K562 (cell line): ENCODE measurements around the gene ACCSL. TPM values are rescaled to one million over a fixed set of nuclear protein-coding genes. Genes with fewer than 3 reads are reported as not detected.

Experiments used
- ARID2 ChIP-seq: fragments of 450-650 bp; IDR thresholded peaks from 2 replicates; pipeline ENCODE4 v1.6.1; 2017; ENCODE audit warnings: antibody characterized with exemption, mild to moderate bottlenecking
- BACH1 ChIP-seq: fragments of 200-800 bp; sonication (Bioruptor generic); IDR thresholded peaks from 2 replicates; pipeline ENCODE4 v1.6.1; 2016; ENCODE audit warnings: missing genetic modification characterization, missing compliant biosample characterization
- C11orf30 ChIP-seq: fragments of 450-650 bp; IDR thresholded peaks from 2 replicates; pipeline ENCODE4 v1.6.1; 2016; ENCODE audit warnings: low read depth, mild to moderate bottlenecking
- CBX5 ChIP-seq: IDR thresholded peaks from 2 replicates; pipeline ENCODE4 v1.6.1; 2014; ENCODE audit warnings: low read depth, borderline replicate concordance
- FOXP1 ChIP-seq: sonication (generic); formaldehyde crosslinking; IDR thresholded peaks from 2 replicates; pipeline ENCODE4 v1.8.0; 2022; ENCODE audit warnings: mild to moderate bottlenecking, missing genetic modification reagents
- HMG20B ChIP-seq: fragments of 250-450 bp; sonication (Bioruptor Pico); IDR thresholded peaks from 2 replicates; pipeline ENCODE4 v1.5.0; 2021; ENCODE audit warnings: mild to moderate bottlenecking
- IRF1 ChIP-seq: sonication (generic); formaldehyde crosslinking; IDR thresholded peaks from 2 replicates; pipeline ENCODE4 v1.8.0; 2022; ENCODE audit warnings: missing genetic modification reagents, mild to moderate bottlenecking, borderline replicate concordance
- KLF6 ChIP-seq: fragments of 250-450 bp; sonication (Bioruptor Pico); IDR thresholded peaks from 2 replicates; pipeline ENCODE4 v1.4.0; 2020; ENCODE audit warnings: mild to moderate bottlenecking, moderate library complexity, borderline replicate concordance
- MTF1 ChIP-seq: fragments of 250-450 bp; sonication (Bioruptor Pico); IDR thresholded peaks from 2 replicates; pipeline ENCODE4 v1.9.0; 2021; ENCODE audit warnings: moderate library complexity, mild to moderate bottlenecking, inconsistent platforms, borderline replicate concordance
- NCOA4 ChIP-seq: fragments of 450-650 bp; IDR thresholded peaks from 2 replicates; pipeline ENCODE4 v1.6.1; 2018; ENCODE audit warnings: mild to moderate bottlenecking; ENCODE audit not compliant: partially characterized antibody
- PTBP1 ChIP-seq: fragments of 200-400 bp; formaldehyde crosslinking; IDR thresholded peaks from 2 replicates; pipeline ENCODE4 v1.6.1; 2017; ENCODE audit warnings: low read depth, low read length
- PTRF ChIP-seq: fragments of 450-650 bp; IDR thresholded peaks from 2 replicates; pipeline ENCODE4 v1.6.1; 2016; ENCODE audit warnings: mild to moderate bottlenecking, missing genetic modification characterization, missing compliant biosample characterization
- RFX1 ChIP-seq: fragments of 450-650 bp; IDR thresholded peaks from 2 replicates; pipeline ENCODE4 v1.6.1; 2016; ENCODE audit warnings: mild to moderate bottlenecking, moderate library complexity
- U2AF1 ChIP-seq: fragments of 200-400 bp; formaldehyde crosslinking; optimal IDR thresholded peaks from 2 replicates; pipeline ENCODE3; 2017; ENCODE audit warnings: mild to moderate bottlenecking, low read depth, low read length, moderate library complexity
- ZNF133 ChIP-seq: fragments of 250-450 bp; sonication (Bioruptor Pico); IDR thresholded peaks from 2 replicates; pipeline ENCODE4 v1.4.0; 2020; ENCODE audit warnings: mild to moderate bottlenecking
- ZNF41 ChIP-seq: fragments of 250-450 bp; sonication (Bioruptor Pico); conservative IDR thresholded peaks from 2 replicates; pipeline ENCODE4 v1.4.0; 2020; ENCODE audit warnings: mild to moderate bottlenecking
- ZNF551 ChIP-seq: fragments of 250-450 bp; sonication (Bioruptor Pico); IDR thresholded peaks from 2 replicates; pipeline ENCODE4 v1.5.0; 2021; ENCODE audit warnings: mild to moderate bottlenecking, moderate library complexity
- ZNF589 ChIP-seq: fragments of 200-800 bp; sonication (Bioruptor generic); IDR thresholded peaks from 2 replicates; pipeline ENCODE4 v1.6.1; 2016; ENCODE audit warnings: low read depth, missing genetic modification characterization, missing compliant biosample characterization
- ZNF699 ChIP-seq: fragments of 250-450 bp; sonication (Bioruptor Pico); IDR thresholded peaks from 2 replicates; pipeline ENCODE4 v1.8.0; 2021; ENCODE audit warnings: mild to moderate bottlenecking, moderate library complexity; ENCODE audit not compliant: insufficient replicate concordance
- ZNF75A ChIP-seq: fragments of 450-650 bp; formaldehyde crosslinking; IDR thresholded peaks from 2 replicates; pipeline ENCODE4 v1.4.0; 2020; ENCODE audit warnings: mild to moderate bottlenecking
- polyA plus RNA-seq, 8 experiments: library from polyadenylated mRNA; depleted of rRNA in 4 of 8; stranded (reverse) in 5 of 8; unstranded in 3 of 8; fragments of >200 nt; fragmentation: Nextera tagmentation in 2 of 8; fragmentation: Illumina TruSeq in 1 of 8; extraction: Ambion mirVana in 2 of 8; extraction: Trizol in 1 of 8; gene quantifications; 2 replicates each; pipeline versions ENCODE4 v1.2.1 to v1.2.3, GENCODE V29; 2011 to 2014; ENCODE audit warnings: inconsistent platforms in 1 of 8, missing spikeins in 1 of 8
- total RNA-seq, 7 experiments: library from RNA; depleted of rRNA in 6 of 7; stranded (reverse); fragments of >200 nt in 6 of 7; fragmentation: Illumina TruSeq in 2 of 7; extraction: Trizol in 2 of 7; gene quantifications; 2 replicates each; pipeline versions ENCODE4 v1.2.1 to v1.2.3, GENCODE V29; 2011 to 2021; ENCODE audit warnings: low replicate concordance in 1 of 7
- TF ChIP-seq, protein P1 (sequence below): fragments of 250-450 bp; sonication (Bioruptor Pico); IDR thresholded peaks from 2 replicates; pipeline ENCODE4 v1.5.0; 2020; ENCODE audit warnings: mild to moderate bottlenecking
- TF ChIP-seq, protein P2 (sequence below), 2 experiments: fragments of 250-450 bp in 1 of 2; fragments of 450-650 bp in 1 of 2; sonication (Bioruptor Pico) in 1 of 2; IDR thresholded peaks; 2 replicates each; pipeline versions ENCODE4 v1.6.1 to v1.8.0; 2016 to 2021; ENCODE audit warnings: mild to moderate bottlenecking in 2 of 2, moderate library complexity in 2 of 2, missing compliant biosample characterization in 1 of 2, missing genetic modification characterization in 1 of 2
- TF ChIP-seq, protein P3 (sequence below): IDR thresholded peaks from 3 replicates; pipeline ENCODE4 v1.6.1; 2011; ENCODE audit warnings: borderline replicate concordance, mild to moderate bottlenecking, moderate library complexity; ENCODE audit not compliant: insufficient read length; ENCODE audit errors: extremely low read depth

ACCSL gene
- total and polyA plus RNA-seq, 9 of the 15 experiments (the other 6 are each of a cell fraction or from before 2014, with no cell fraction given): not detected

DNA sequence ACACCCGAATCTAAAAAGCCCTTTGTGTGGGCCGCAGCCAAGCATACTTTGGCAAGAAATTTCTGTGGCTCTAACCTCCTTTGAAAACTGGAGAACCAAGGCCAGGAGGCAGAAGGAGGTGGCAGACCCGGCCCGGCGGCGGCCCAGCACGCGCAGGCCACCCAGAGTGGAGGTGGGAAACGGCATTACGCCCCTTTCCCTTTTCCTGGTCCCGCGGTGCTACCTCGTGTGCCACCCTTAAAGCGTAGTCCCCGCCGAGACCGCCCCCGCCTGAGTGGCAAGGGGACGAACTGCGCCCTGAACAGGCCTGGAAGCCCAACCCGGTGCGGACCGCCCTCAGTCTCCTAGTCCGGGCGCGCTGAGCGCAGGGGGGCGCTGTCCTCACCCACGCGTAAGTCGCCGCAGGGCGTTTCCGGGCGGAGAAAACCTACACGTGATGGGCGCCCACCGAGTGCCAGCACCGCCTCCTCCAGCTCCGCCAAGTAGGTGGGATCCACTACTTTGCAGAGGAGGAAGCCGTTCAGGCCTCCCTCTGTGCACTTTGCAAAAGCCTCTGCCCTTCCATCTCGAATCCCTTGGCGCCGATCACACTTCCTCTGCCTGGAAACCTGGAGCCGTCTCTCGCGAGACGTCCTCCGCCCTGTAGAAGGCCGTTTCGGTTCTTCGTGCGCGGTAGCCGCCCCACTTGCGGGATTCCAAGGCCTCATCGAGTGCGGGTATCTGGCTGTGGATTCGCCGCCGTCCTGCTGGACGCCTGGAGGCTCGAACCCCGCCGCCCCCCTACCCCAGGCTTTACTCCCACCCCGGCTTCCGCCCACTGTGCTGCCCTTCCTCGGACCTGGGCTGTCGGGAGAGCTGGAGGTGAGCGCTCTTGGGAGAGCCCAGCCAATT, 18.3 kb downstream of the ACCSL start, which contains the start of gene ACCS (continued):
- 0 out of 2 replicates have a peak, but pooled peaks have one; percentile 55 for TF ChIP-seq PTBP1
- peak; percentile 45 for TF ChIP-seq C11orf30
- peak; percentile 91 for TF ChIP-seq FOXP1
- no peak for TF ChIP-seq CBX5
- TF ChIP-seq PTRF (tag): no peak
- TF ChIP-seq ZNF41 (CRISPR knock-in tag): no peak
- TF ChIP-seq ZNF589 (CRISPR knock-in tag): peak; percentile 72; the same call in 1 of the 2 replicates
- TF ChIP-seq U2AF1: peak; percentile 48
- 0 out of 2 replicates have a peak, but pooled peaks have one; percentile 26 for TF ChIP-seq ARID2
- TF ChIP-seq HMG20B (CRISPR knock-in tag): no peak
- TF ChIP-seq ZNF133 (CRISPR knock-in tag): no peak
- TF ChIP-seq BACH1 (tag): no peak
- TF ChIP-seq KLF6 (CRISPR knock-in tag): no peak; the same call in 1 of the 2 replicates
- TF ChIP-seq ZNF75A (CRISPR knock-in tag): no peak
- TF ChIP-seq, protein P1, sequence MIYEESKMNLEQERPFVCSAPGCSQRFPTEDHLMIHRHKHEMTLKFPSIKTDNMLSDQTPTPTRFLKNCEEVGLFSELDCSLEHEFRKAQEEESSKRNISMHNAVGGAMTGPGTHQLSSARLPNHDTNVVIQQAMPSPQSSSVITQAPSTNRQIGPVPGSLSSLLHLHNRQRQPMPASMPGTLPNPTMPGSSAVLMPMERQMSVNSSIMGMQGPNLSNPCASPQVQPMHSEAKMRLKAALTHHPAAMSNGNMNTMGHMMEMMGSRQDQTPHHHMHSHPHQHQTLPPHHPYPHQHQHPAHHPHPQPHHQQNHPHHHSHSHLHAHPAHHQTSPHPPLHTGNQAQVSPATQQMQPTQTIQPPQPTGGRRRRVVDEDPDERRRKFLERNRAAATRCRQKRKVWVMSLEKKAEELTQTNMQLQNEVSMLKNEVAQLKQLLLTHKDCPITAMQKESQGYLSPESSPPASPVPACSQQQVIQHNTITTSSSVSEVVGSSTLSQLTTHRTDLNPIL (CRISPR knock-in tag): no peak
- no peak for TF ChIP-seq IRF1 (CRISPR knock-in tag)
- TF ChIP-seq ZNF551 (CRISPR knock-in tag): no peak
- TF ChIP-seq ZNF699 (CRISPR knock-in tag): no peak
- TF ChIP-seq NCOA4: no peak
- TF ChIP-seq, protein P2, sequence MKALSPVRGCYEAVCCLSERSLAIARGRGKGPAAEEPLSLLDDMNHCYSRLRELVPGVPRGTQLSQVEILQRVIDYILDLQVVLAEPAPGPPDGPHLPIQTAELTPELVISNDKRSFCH (CRISPR knock-in tag; IDR thresholded peaks at IDR 0.05): no peak
- TF ChIP-seq, protein P2 (tag; IDR thresholded peaks at IDR 0.05): peak; percentile 84
- TF ChIP-seq RFX1: no peak
- no peak for TF ChIP-seq MTF1 (CRISPR knock-in tag)
- TF ChIP-seq, protein P3, sequence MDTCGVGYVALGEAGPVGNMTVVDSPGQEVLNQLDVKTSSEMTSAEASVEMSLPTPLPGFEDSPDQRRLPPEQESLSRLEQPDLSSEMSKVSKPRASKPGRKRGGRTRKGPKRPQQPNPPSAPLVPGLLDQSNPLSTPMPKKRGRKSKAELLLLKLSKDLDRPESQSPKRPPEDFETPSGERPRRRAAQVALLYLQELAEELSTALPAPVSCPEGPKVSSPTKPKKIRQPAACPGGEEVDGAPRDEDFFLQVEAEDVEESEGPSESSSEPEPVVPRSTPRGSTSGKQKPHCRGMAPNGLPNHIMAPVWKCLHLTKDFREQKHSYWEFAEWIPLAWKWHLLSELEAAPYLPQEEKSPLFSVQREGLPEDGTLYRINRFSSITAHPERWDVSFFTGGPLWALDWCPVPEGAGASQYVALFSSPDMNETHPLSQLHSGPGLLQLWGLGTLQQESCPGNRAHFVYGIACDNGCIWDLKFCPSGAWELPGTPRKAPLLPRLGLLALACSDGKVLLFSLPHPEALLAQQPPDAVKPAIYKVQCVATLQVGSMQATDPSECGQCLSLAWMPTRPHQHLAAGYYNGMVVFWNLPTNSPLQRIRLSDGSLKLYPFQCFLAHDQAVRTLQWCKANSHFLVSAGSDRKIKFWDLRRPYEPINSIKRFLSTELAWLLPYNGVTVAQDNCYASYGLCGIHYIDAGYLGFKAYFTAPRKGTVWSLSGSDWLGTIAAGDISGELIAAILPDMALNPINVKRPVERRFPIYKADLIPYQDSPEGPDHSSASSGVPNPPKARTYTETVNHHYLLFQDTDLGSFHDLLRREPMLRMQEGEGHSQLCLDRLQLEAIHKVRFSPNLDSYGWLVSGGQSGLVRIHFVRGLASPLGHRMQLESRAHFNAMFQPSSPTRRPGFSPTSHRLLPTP: no peak
